DOHH2 (cell line): ENCODE data around the gene RCAN2.

Experiments used
- H3F3A ChIP-seq: fragments of 200-600 bp; sonication (generic), shearing (Covaris generic); 2 replicates; pipeline ENCODE4 v1.6.0; 2016; ENCODE audit warnings: antibody characterized with exemption, mild to moderate bottlenecking; ENCODE audit not compliant: control insufficient read depth, insufficient read depth
- H3K27ac ChIP-seq: fragments of 200-600 bp; sonication (generic); 2 replicates; pipeline ENCODE4 v1.5.1; 2014; ENCODE audit warnings: low read depth, mild to moderate bottlenecking, low read length, moderate library complexity
- H3K27me3 ChIP-seq: fragments of 200-600 bp; sonication (generic); 2 replicates; pipeline ENCODE4 v1.6.1; 2014; ENCODE audit warnings: mild to moderate bottlenecking, low read length, mixed read lengths; ENCODE audit not compliant: control insufficient read depth
- H3K36me3 ChIP-seq: fragments of 200-600 bp; sonication (generic); 2 replicates; pipeline ENCODE4 v1.6.1; 2014; ENCODE audit warnings: mild to moderate bottlenecking, low read length, moderate library complexity, mixed read lengths; ENCODE audit not compliant: control insufficient read depth
- H3K4me1 ChIP-seq: fragments of 200-600 bp; sonication (generic); 2 replicates; pipeline ENCODE4 v1.6.1; 2014; ENCODE audit warnings: mild to moderate bottlenecking, low read length, mixed read lengths; ENCODE audit not compliant: control insufficient read depth
- H3K4me2 ChIP-seq: fragments of 200-600 bp; sonication (generic); 2 replicates; pipeline ENCODE4 v1.6.0; 2014; ENCODE audit warnings: mild to moderate bottlenecking, low read length, moderate library complexity
- H3K4me3 ChIP-seq: fragments of 200-600 bp; sonication (generic); 2 replicates; pipeline ENCODE4 v1.5.1; 2014; ENCODE audit warnings: mild to moderate bottlenecking, low read length, mixed read lengths
- H3K79me2 ChIP-seq: fragments of 200-600 bp; sonication (generic); 2 replicates; pipeline ENCODE4 v1.6.1; 2014; ENCODE audit warnings: mild to moderate bottlenecking, low read length, mixed read lengths; ENCODE audit not compliant: control insufficient read depth
- H3K9me2 ChIP-seq: fragments of 200-600 bp; sonication (generic); replicated peaks from 2 replicates; pipeline ENCODE4 v1.6.1; 2014; ENCODE audit warnings: mild to moderate bottlenecking, low read length, mixed read lengths; ENCODE audit not compliant: control insufficient read depth
- H3K9me3 ChIP-seq: fragments of 200-600 bp; sonication (generic); 2 replicates; pipeline ENCODE4 v1.6.1; 2014; ENCODE audit warnings: antibody characterized with exemption, low read length, mixed read lengths; ENCODE audit not compliant: control insufficient read depth, insufficient read depth
- H4K20me1 ChIP-seq: fragments of 200-600 bp; sonication (generic); 2 replicates; pipeline ENCODE4 v1.6.0; 2014; ENCODE audit warnings: low read depth, mild to moderate bottlenecking, antibody characterized with exemption, low read length, moderate library complexity; ENCODE audit not compliant: control insufficient read depth, insufficient read depth
- CTCF ChIP-seq: fragments of 200-600 bp; sonication (generic); IDR thresholded peaks from one replicate; pipeline ENCODE4 v1.5.1; 2014; ENCODE audit warnings: antibody characterized with exemption, mild to moderate bottlenecking, low read depth, low read length; ENCODE audit not compliant: poor library complexity, severe bottlenecking
- EZH2phosphoT487 ChIP-seq: fragments of 200-600 bp; sonication (generic); IDR thresholded peaks from 2 replicates; pipeline ENCODE4 v1.6.1; 2017; ENCODE audit warnings: borderline replicate concordance, mild to moderate bottlenecking, antibody characterized with exemption, low read length, moderate library complexity, mixed read lengths

RCAN2 gene

DNA sequence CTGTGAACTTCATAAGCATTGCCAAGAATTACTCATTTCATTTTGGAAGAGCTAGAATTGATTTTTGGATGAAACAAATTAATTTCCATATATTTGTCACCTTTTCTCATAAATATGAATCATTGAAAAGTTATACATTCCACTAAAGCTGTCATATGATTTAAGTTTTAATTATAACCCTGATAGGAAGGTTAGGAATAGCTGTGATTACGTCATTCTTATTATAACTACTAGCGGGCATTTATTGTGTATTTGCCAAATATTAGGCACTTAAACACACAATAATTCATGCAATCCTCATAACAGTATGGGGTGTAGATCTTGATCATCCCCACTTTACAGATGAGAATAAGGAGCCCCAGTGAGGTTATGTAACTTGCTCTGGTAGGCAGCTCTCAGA is 243.1 kb downstream of the RCAN2 start:
- H3K4me2 ChIP-seq: no peak overlapping the region
- no peaks in the 10 kb centered on the region for H3K27me3 ChIP-seq
- H3K9me2 ChIP-seq: no peaks in the 10 kb centered on the region
- no peak overlapping the region for H3K4me3 ChIP-seq
- H3K27ac ChIP-seq: no peak overlapping the region
- no peaks in the 10 kb centered on the region for H3K9me3 ChIP-seq
- peaks cover 14% of the 10 kb centered on the region for H3K4me1 ChIP-seq
- H3F3A ChIP-seq: no peaks in the 10 kb centered on the region
- no peaks in the 10 kb centered on the region for H4K20me1 ChIP-seq
- no peaks in the 10 kb centered on the region for H3K36me3 ChIP-seq
- TF ChIP-seq CTCF (no peak), EZH2phosphoT487 (no peak)
- no peaks in the 10 kb centered on the region for H3K79me2 ChIP-seq

DNA sequence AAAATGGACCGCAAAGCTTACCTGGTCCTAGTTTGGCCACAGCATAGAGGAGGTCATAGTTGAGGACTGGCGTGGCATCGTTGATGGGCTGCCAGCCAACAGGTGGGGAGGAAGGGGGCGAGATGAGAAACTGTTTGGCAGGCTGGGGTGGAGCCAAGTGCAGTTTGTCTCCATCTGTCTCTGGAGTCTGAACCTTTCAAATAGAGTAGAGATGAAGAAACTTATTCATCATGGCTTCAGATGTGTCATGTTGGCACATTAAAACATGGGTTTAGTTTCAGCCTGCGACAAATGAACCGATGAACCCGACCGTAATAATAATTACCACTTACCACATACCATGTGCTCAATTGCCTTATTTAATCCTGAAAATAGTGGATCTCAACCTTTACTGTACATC is 244.5 kb downstream of the RCAN2 start:
- H3K79me2 ChIP-seq: no peaks in the 10 kb centered on the region
- peaks cover 14% of the 10 kb centered on the region for H3K4me1 ChIP-seq
- no peak overlapping the region for H3K27ac ChIP-seq
- H3K27me3 ChIP-seq: no peaks in the 10 kb centered on the region
- no peak overlapping the region for H3K4me3 ChIP-seq
- H3K4me2 ChIP-seq: no peak overlapping the region
- H3F3A ChIP-seq: no peaks in the 10 kb centered on the region
- no peaks in the 10 kb centered on the region for H3K9me2 ChIP-seq
- no peaks in the 10 kb centered on the region for H3K9me3 ChIP-seq
- TF ChIP-seq EZH2phosphoT487 (no peak), CTCF (no peak)
- no peaks in the 10 kb centered on the region for H4K20me1 ChIP-seq
- no peaks in the 10 kb centered on the region for H3K36me3 ChIP-seq

- H3K79me2 ChIP-seq: no peaks in the 10 kb centered on the region
Observed at GRCh38 chr6:46246081-46246480, 245.2 kb downstream of the RCAN2 start.

More at GRCh38 chr6:46246081-46246480, 245.2 kb downstream of the RCAN2 start:
- no peaks in the 10 kb centered on the region for H3K9me3 ChIP-seq
- H3K9me2 ChIP-seq: no peaks in the 10 kb centered on the region
- H4K20me1 ChIP-seq: no peaks in the 10 kb centered on the region
- TF ChIP-seq CTCF: no peak
- TF ChIP-seq EZH2phosphoT487: no peak
- no peak overlapping the region for H3K4me2 ChIP-seq
- no peaks in the 10 kb centered on the region for H3F3A ChIP-seq
- H3K27ac ChIP-seq: no peak overlapping the region
- H3K4me1 ChIP-seq: peaks cover 14% of the 10 kb centered on the region
- no peaks in the 10 kb centered on the region for H3K27me3 ChIP-seq
- H3K36me3 ChIP-seq: no peaks in the 10 kb centered on the region
- no peak overlapping the region for H3K4me3 ChIP-seq
